OCI-LY7 (cell line): ENCODE data around the gene ZNF846. TPM values are rescaled to one million over a fixed set of nuclear protein-coding genes. Genes with fewer than 3 reads are reported as not detected.

Experiments used
- BruUV-seq: library from RNA; stranded (reverse); fragments of 400-500 nt; replicated peaks from 2 replicates; lab custom pipeline; 2021; lab: Mats Ljungman, UMichigan
- CTCF ChIA-PET: fragments of 300-600 bp; sonication (Branson Sonifier 250); formaldehyde crosslinking; loops from one replicate; lab custom pipeline; 2022; ENCODE audit warnings: antibody characterized with exemption; ENCODE audit not compliant: unreplicated experiment; lab: Charles Lee
- POLR2A ChIA-PET: fragments of 300-600 bp; sonication (Branson Sonifier 250); formaldehyde crosslinking; loops from one replicate; lab custom pipeline; 2022; ENCODE audit warnings: antibody characterized with exemption; lab: Charles Lee
- DNase-seq: peaks from one replicate; pipeline ENCODE4 v3.0.0-alpha.2; 2015; ENCODE audit warnings: low spot score
- H2AFZ ChIP-seq: fragments of 200-600 bp; sonication (generic), shearing (Covaris generic); 2 replicates; pipeline ENCODE4 v1.6.1; 2014; ENCODE audit warnings: mild to moderate bottlenecking, antibody characterized with exemption, low read length, moderate library complexity
- H3K27ac ChIP-seq: fragments of 200-600 bp; sonication (generic); 2 replicates; pipeline ENCODE4 v1.5.1; 2014; ENCODE audit warnings: mixed run types, low read depth, mild to moderate bottlenecking, moderate library complexity, low read length, inconsistent platforms; ENCODE audit not compliant: poor library complexity, severe bottlenecking
- H3K36me3 ChIP-seq: fragments of 200-600 bp; sonication (generic); 2 replicates; pipeline ENCODE4 v1.6.1; 2014; ENCODE audit warnings: mild to moderate bottlenecking, antibody characterized with exemption, low read length, moderate library complexity, mixed read lengths; ENCODE audit not compliant: insufficient read depth
- H3K4me1 ChIP-seq: fragments of 200-600 bp; sonication (generic); 2 replicates; pipeline ENCODE4 v1.5.1; 2014; ENCODE audit warnings: mild to moderate bottlenecking, low read length; ENCODE audit not compliant: insufficient read depth, poor library complexity, severe bottlenecking
- H3K4me2 ChIP-seq: fragments of 200-600 bp; sonication (generic); 2 replicates; pipeline ENCODE4 v1.6.1; 2014; ENCODE audit warnings: mild to moderate bottlenecking, low read length
- H3K4me3 ChIP-seq: fragments of 200-600 bp; sonication (generic); 2 replicates; pipeline ENCODE4 v1.5.1; 2014; ENCODE audit warnings: mild to moderate bottlenecking, low read depth, low read length; ENCODE audit not compliant: poor library complexity, severe bottlenecking
- H3K79me2 ChIP-seq: fragments of 200-600 bp; sonication (generic); 2 replicates; pipeline ENCODE4 v1.6.1; 2016; ENCODE audit warnings: low read depth, mild to moderate bottlenecking, low read length, moderate library complexity, mixed read lengths; ENCODE audit not compliant: insufficient read depth
- H3K9me2 ChIP-seq: fragments of 200-600 bp; sonication (generic); 2 replicates; pipeline ENCODE4 v1.6.1; 2016; ENCODE audit warnings: mild to moderate bottlenecking, low read length, mixed read lengths; ENCODE audit not compliant: insufficient read depth
- H3K9me3 ChIP-seq: fragments of 200-600 bp; sonication (generic); 2 replicates; pipeline ENCODE4 v1.6.1; 2014; ENCODE audit warnings: mild to moderate bottlenecking, mixed run types, low read length, mixed read lengths
- H4K20me1 ChIP-seq: fragments of 200-600 bp; sonication (generic); 2 replicates; pipeline ENCODE4 v1.6.1; 2014; ENCODE audit warnings: mild to moderate bottlenecking, antibody characterized with exemption, low read length, moderate library complexity, mixed read lengths; ENCODE audit not compliant: insufficient read depth
- EZH2phosphoT487 ChIP-seq: fragments of 200-600 bp; sonication (generic); IDR thresholded peaks from 2 replicates; pipeline ENCODE4 v1.6.1; 2018; ENCODE audit warnings: low read depth, borderline replicate concordance, mild to moderate bottlenecking, mixed run types, antibody characterized with exemption, low read length, moderate library complexity, mixed read lengths
- intact Hi-C: fragments of 100-400 bp; cut with micrococcal nuclease; formaldehyde crosslinking; loops from one replicate; pipeline ENCODE4 v1.10.0; 2022; ENCODE audit not compliant: unreplicated experiment
- total RNA-seq, 2 experiments: library from RNA; depleted of rRNA in 1 of 2; stranded (reverse); fragments of >200 nt in 1 of 2; shearing (Covaris generic) in 1 of 2; gene quantifications; 2 replicates each; pipeline ENCODE4 v1.2.3, GENCODE V29; 2014 to 2022
- TF ChIP-seq, protein P1 (sequence below): fragments of 200-600 bp; sonication (generic); conservative IDR thresholded peaks from 2 replicates; pipeline ENCODE4 v1.5.1; 2014; ENCODE audit warnings: mild to moderate bottlenecking, antibody characterized with exemption, low read length, moderate library complexity, mixed read lengths

ZNF846 gene
- total RNA-seq, 2 experiments from 2014 or later: 10.6 to 10.9 TPM

DNA sequence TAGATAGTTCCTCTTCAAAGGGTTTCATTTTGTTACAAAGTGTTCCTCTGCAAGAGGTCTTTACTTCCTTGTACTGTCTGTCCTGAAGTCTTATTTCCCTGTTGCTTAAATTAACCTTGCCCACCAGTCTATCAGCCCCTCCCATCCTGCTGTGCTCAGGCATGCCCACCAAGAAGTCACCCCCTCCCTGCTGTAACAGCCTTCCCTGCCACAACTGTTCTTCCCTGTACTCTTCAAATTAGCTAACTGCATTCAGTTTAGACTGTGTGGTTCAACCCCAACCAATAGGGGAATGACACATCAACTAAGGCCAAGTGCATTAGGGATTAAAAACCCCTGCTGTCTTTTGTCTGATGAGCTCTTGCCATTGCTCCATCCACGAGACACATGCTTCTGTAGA, 59.2 kb downstream of the ZNF846 start:
- CTCF ChIA-PET: no interaction called here
- no peaks in the 10 kb centered on the region for H3K9me2 ChIP-seq
- no peak overlapping the region for H3K4me3 ChIP-seq
- no peak overlapping the region for H3K27ac ChIP-seq
- no peak overlapping the region for H3K4me2 ChIP-seq
- no peaks in the 10 kb centered on the region for H3K36me3 ChIP-seq
- intact Hi-C loops: no loop called here
- H3K79me2 ChIP-seq: no peaks in the 10 kb centered on the region
- TF ChIP-seq, protein P1, sequence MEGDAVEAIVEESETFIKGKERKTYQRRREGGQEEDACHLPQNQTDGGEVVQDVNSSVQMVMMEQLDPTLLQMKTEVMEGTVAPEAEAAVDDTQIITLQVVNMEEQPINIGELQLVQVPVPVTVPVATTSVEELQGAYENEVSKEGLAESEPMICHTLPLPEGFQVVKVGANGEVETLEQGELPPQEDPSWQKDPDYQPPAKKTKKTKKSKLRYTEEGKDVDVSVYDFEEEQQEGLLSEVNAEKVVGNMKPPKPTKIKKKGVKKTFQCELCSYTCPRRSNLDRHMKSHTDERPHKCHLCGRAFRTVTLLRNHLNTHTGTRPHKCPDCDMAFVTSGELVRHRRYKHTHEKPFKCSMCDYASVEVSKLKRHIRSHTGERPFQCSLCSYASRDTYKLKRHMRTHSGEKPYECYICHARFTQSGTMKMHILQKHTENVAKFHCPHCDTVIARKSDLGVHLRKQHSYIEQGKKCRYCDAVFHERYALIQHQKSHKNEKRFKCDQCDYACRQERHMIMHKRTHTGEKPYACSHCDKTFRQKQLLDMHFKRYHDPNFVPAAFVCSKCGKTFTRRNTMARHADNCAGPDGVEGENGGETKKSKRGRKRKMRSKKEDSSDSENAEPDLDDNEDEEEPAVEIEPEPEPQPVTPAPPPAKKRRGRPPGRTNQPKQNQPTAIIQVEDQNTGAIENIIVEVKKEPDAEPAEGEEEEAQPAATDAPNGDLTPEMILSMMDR: no peak
- no peak for TF ChIP-seq EZH2phosphoT487
- no peak for DNase-seq
- peaks cover 17% of the 10 kb centered on the region; the same call in 1 of the 2 replicates for H3K9me3 ChIP-seq
- no peaks in the 10 kb centered on the region for H3K4me1 ChIP-seq
- no peak overlapping the region for H2AFZ ChIP-seq
- BruUV-seq: no TSS peak
- POLR2A ChIA-PET: interaction anchor here (1.5 kb wide), 1 partner anchor 13 kb away, joined by 4 read pairs; no protein-coding TSS in a partner anchor
- no peaks in the 10 kb centered on the region for H4K20me1 ChIP-seq

DNA sequence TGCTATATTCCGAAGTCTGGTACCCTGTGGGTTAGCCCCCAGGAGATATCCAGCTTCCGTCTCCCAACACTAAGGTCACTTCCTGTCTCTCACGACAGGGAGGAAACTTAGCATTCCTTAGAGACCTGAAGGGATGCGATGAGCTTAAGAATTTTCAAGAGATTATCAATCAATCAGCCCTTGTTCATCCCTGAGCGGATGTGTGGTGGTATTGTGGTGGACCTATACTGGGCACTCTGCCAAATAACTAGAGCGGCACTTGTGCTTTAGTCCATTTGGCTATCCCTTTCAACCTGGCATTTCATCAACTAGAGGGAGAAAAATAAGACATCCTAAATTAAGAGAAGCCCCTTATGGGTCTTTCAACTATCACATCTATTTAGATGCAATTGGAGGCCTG, 62.7 kb downstream of the ZNF846 start:
- BruUV-seq: no TSS peak
- CTCF ChIA-PET: no interaction called here
- intact Hi-C loops: no loop called here

DNA sequence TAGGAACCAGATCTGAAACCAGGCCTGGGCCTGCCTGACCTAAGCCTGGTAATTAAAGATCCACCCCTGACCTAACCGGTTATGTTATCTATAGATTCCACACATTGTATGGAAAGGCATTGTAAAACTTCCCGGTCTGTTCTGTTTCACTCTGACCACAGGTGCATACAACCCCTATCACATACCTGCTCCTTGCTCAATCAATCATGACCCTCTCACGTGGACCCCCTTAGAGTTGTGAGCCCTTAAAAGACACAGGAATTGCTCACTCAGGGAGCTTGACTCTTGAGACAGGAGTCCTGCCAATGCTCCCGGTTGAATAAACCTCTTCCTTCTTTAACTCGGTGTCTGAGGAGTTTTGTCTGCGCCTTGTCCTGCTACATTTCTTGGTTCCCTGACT, 66.4 kb downstream of the ZNF846 start:
- ChIA-PET POLR2A (no interaction called here), CTCF (no interaction called here)
- no peaks in the 10 kb centered on the region for H3K36me3 ChIP-seq
- no peak for DNase-seq
- no peak for TF ChIP-seq EZH2phosphoT487
- TF ChIP-seq, protein P1: no peak
- no peaks in the 10 kb centered on the region for H3K79me2 ChIP-seq
- no peak overlapping the region for H3K4me2 ChIP-seq
- no peaks in the 10 kb centered on the region for H4K20me1 ChIP-seq
- H3K9me3 ChIP-seq: no peaks in the 10 kb centered on the region
- no TSS peak for BruUV-seq
- H3K4me1 ChIP-seq: no peaks in the 10 kb centered on the region
- intact Hi-C loops: no loop called here
- H3K4me3 ChIP-seq: no peak overlapping the region
- no peak overlapping the region for H3K27ac ChIP-seq
- H3K9me2 ChIP-seq: no peaks in the 10 kb centered on the region
- no peak overlapping the region for H2AFZ ChIP-seq

More for the DNA sequence above, 62.7 kb downstream of the ZNF846 start:
- Histone ChIP-seq H3K4me1 (no peaks in the 10 kb centered on the region), H3K9me2 (no peaks in the 10 kb centered on the region), H3K4me2 (no peak overlapping the region), H3K27ac (no peak overlapping the region), H2AFZ (no peak overlapping the region), H4K20me1 (no peaks in the 10 kb centered on the region), H3K9me3 (peaks cover 13% of the 10 kb centered on the region; the same call in 1 of the 2 replicates), H3K79me2 (no peaks in the 10 kb centered on the region), H3K36me3 (no peaks in the 10 kb centered on the region), H3K4me3 (no peak overlapping the region)
- POLR2A ChIA-PET: interaction anchor here (0.7 kb wide), 1 partner anchor 20 kb away, joined by 3 read pairs; no protein-coding TSS in a partner anchor
- no peak for DNase-seq
- TF ChIP-seq, protein P1: no peak
- TF ChIP-seq EZH2phosphoT487: no peak
